GM12878 (cell line): ENCODE measurements around the gene CTNNA2. TPM values are rescaled to one million over a fixed set of nuclear protein-coding genes. Genes with fewer than 3 reads are reported as not detected.

ENCODE experiments used
- ATAC-seq: fragments of 200-7000 bp; cut with Tn5 transposase; 3 replicates; pipeline ENCODE4 v1.9.1; 2020; ENCODE audit warnings: mild to moderate bottlenecking, moderate library complexity
- BruUV-seq: library from RNA; stranded (reverse); fragments of 400-500 nt; replicated peaks from 2 replicates; lab custom pipeline; 2021; lab: Mats Ljungman, UMichigan
- CTCF ChIA-PET: fragments of 300-600 bp; sonication (Branson Sonifier 250); formaldehyde crosslinking; extraction: SDS; loops from one replicate; lab custom pipeline; 2021; ENCODE audit warnings: inconsistent platforms; lab: Yijun Ruan, JAX
- POLR2A ChIA-PET: fragments of 350-600 bp; formaldehyde crosslinking; extraction: SDS; loops from one replicate; lab custom pipeline; 2021; ENCODE audit warnings: inconsistent platforms; lab: Charles Lee
- RAD21 ChIA-PET: fragments of 300-600 bp; sonication (Branson Sonifier 250); formaldehyde crosslinking; loops from one replicate; lab custom pipeline; 2023; ENCODE audit warnings: antibody characterized with exemption; ENCODE audit not compliant: unreplicated experiment; lab: Charles Lee
- SMC1A ChIA-PET: fragments of 300-600 bp; sonication (Branson Sonifier 250); formaldehyde crosslinking; loops from one replicate; lab custom pipeline; 2023; ENCODE audit not compliant: unreplicated experiment, uncharacterized antibody; lab: Charles Lee
- DNase-seq: peaks from one replicate; pipeline ENCODE4 v3.0.0-alpha.2; 2011; ENCODE audit warnings: low read depth, low spot score
- FAIRE-seq: peaks from 3 replicates; lab custom pipeline; 2011; peaks lifted over from hg19 to GRCh38; lab: Jason Lieb, UNC
- H2AFZ ChIP-seq: 2 replicates; pipeline ENCODE4 v1.6.0; 2011; ENCODE audit warnings: low read depth, low read length, control low read depth; ENCODE audit not compliant: control insufficient read depth
- H3K27ac ChIP-seq: 2 replicates; pipeline ENCODE4 v1.5.1; 2011; ENCODE audit warnings: control low read depth; ENCODE audit not compliant: control insufficient read depth, insufficient read depth
- H3K27me3 ChIP-seq, 2 experiments: replicated peaks in 1 of 2; 2 replicates each; pipeline versions ENCODE4 v1.6.0 to v1.6.1; 2011; ENCODE audit warnings: low read length in 1 of 2; ENCODE audit not compliant: control insufficient read depth in 2 of 2, insufficient read depth in 2 of 2
- H3K36me3 ChIP-seq, 2 experiments: 2 replicates each; pipeline ENCODE4 v1.5.1; 2011; ENCODE audit warnings: low read length in 1 of 2; ENCODE audit not compliant: control insufficient read depth in 2 of 2, insufficient read depth in 2 of 2
- H3K4me1 ChIP-seq: 2 replicates; pipeline ENCODE4 v1.6.1; 2011; ENCODE audit warnings: mild to moderate bottlenecking, low read length, moderate library complexity, mixed read lengths; ENCODE audit not compliant: control insufficient read depth, insufficient read depth
- H3K4me2 ChIP-seq: 2 replicates; pipeline ENCODE4 v1.6.0; 2011; ENCODE audit warnings: control low read depth; ENCODE audit not compliant: control insufficient read depth, insufficient read depth
- H3K4me3 ChIP-seq: fragments of 200-600 bp; sonication (generic); 2 replicates; pipeline ENCODE4 v1.5.1; 2016
- H3K79me2 ChIP-seq: 2 replicates; pipeline ENCODE4 v1.6.0; 2011; ENCODE audit warnings: low read length; ENCODE audit not compliant: control insufficient read depth, insufficient read depth
- H3K9ac ChIP-seq: 2 replicates; pipeline ENCODE4 v1.8.0; 2011; ENCODE audit warnings: low read length, control low read depth, mixed read lengths; ENCODE audit not compliant: control insufficient read depth, insufficient read depth
- H3K9me3 ChIP-seq: replicated peaks from 3 replicates; pipeline ENCODE4 v1.5.1; 2011; ENCODE audit warnings: mild to moderate bottlenecking, low read length; ENCODE audit not compliant: control insufficient read depth, insufficient read depth
- H4K20me1 ChIP-seq: 2 replicates; pipeline ENCODE4 v1.6.0; 2011; ENCODE audit not compliant: control insufficient read depth, insufficient read depth
- BRCA1 ChIP-seq: IDR thresholded peaks from 2 replicates; pipeline ENCODE4 v1.6.1; 2011; ENCODE audit warnings: low read depth, low read length, improper control_type of control experiment
- CBX5 ChIP-seq: sonication (generic); IDR thresholded peaks from 2 replicates; pipeline ENCODE4 v1.6.1; 2016; ENCODE audit warnings: low read depth, moderate library complexity, mild to moderate bottlenecking, inconsistent platforms
- CEBPB ChIP-seq, 2 experiments: fragments of 150-350 bp in 1 of 2; IDR thresholded peaks; 2 replicates each; pipeline ENCODE4 v1.6.1; 2012 to 2014; ENCODE audit warnings: low read depth in 2 of 2, low read length in 2 of 2, borderline replicate concordance in 1 of 2, inconsistent platforms in 1 of 2
- CEBPZ ChIP-seq: fragments of 150-350 bp; IDR thresholded peaks from 2 replicates; pipeline ENCODE4 v1.6.1; 2016; ENCODE audit warnings: low read depth, low read length
- KDM1A ChIP-seq: fragments of 200-600 bp; sonication (generic); IDR thresholded peaks from 2 replicates; pipeline ENCODE4 v1.6.1; 2016; ENCODE audit warnings: borderline replicate concordance
- NR2C1 ChIP-seq: fragments of 450-650 bp; IDR thresholded peaks from 2 replicates; pipeline ENCODE4 v1.6.1; 2017; ENCODE audit warnings: antibody characterized with exemption, mild to moderate bottlenecking, moderate library complexity
- PAX8 ChIP-seq: fragments of 450-650 bp; IDR thresholded peaks from 2 replicates; pipeline ENCODE4 v1.6.1; 2017; ENCODE audit warnings: mild to moderate bottlenecking, moderate library complexity
- POLR2A ChIP-seq: IDR thresholded peaks from 2 replicates; pipeline ENCODE4 v1.6.1; 2011; ENCODE audit warnings: low read depth, mild to moderate bottlenecking, low read length
- RUNX3 ChIP-seq: IDR thresholded peaks from 2 replicates; pipeline ENCODE4 v1.6.1; 2012; ENCODE audit warnings: low read length, inconsistent platforms
- SMC3 ChIP-seq: IDR thresholded peaks from 2 replicates; pipeline ENCODE4 v1.6.1; 2011; ENCODE audit warnings: low read length, improper control_type of control experiment, borderline replicate concordance
- TCF3 ChIP-seq: IDR thresholded peaks from 2 replicates; pipeline ENCODE4 v1.6.1; 2012; ENCODE audit warnings: low read depth, mild to moderate bottlenecking, low read length, borderline replicate concordance; ENCODE audit not compliant: insufficient read depth
- ZNF274 ChIP-seq: IDR thresholded peaks from one replicate; pipeline ENCODE4 v1.8.0; 2011; ENCODE audit not compliant: insufficient read length, insufficient read depth
- ZZZ3 ChIP-seq: IDR thresholded peaks from 2 replicates; pipeline ENCODE4 v1.6.1; 2011; ENCODE audit warnings: low read depth; ENCODE audit not compliant: control insufficient read depth, insufficient read length
- whole genome bisulfite sequencing: methylation state at CpG from one replicate; pipeline ENCODE4 v1.1.6; 2016; ENCODE audit warnings: low lambda C conversion rate; ENCODE audit not compliant: insufficient replicate concordance, insufficient coverage; ENCODE audit errors: missing lambda C conversion rate; 5-methylcytosine and 5-hydroxymethylcytosine counted together
- in situ Hi-C: fragments of 300-500 bp; cut with MboI; formaldehyde crosslinking; loops from 9 replicates; pipeline ENCODE4 v1.14.3; 2018; ENCODE audit warnings: mixed read lengths
- intact Hi-C: fragments of 100-400 bp; cut with micrococcal nuclease; formaldehyde crosslinking; loops from one replicate; pipeline ENCODE4 v1.14.2; 2022; ENCODE audit not compliant: unreplicated experiment
- polyA plus RNA-seq, 11 experiments: library from polyadenylated mRNA; depleted of rRNA in 4 of 11; unstranded in 6 of 11; stranded (reverse) in 5 of 11; fragments of >200 nt; fragmentation: Nextera tagmentation in 4 of 11; fragmentation: Illumina TruSeq in 1 of 11; extraction: Ambion mirVana in 4 of 11; extraction: Trizol in 1 of 11; gene quantifications; 1 replicate in 1 of 11; 2 replicates in 10 of 11; pipeline versions ENCODE4 v1.2.1 to v1.2.3, GENCODE V29; 2011 to 2016; ENCODE audit warnings: inconsistent platforms in 2 of 11, missing spikeins in 2 of 11, low read depth in 1 of 11
- total RNA-seq, 4 experiments: library from RNA; depleted of rRNA in 3 of 4; stranded (reverse); fragments of >200 nt in 3 of 4; fragmentation: Illumina TruSeq in 1 of 4; extraction: Trizol in 1 of 4; gene quantifications; 2 replicates each; pipeline versions ENCODE4 v1.2.1 to v1.2.3, GENCODE V29; 2013 to 2021
- TF ChIP-seq, protein P1 (sequence below), 3 experiments: IDR thresholded peaks in 2 of 3; conservative IDR thresholded peaks in 1 of 3; 2 replicates each; pipeline ENCODE4 v1.5.1; 2011; ENCODE audit warnings: low read depth in 3 of 3, low read length in 3 of 3, mild to moderate bottlenecking in 3 of 3, control low read depth in 2 of 3, moderate library complexity in 2 of 3, inconsistent platforms in 1 of 3, mixed read lengths in 1 of 3; ENCODE audit not compliant: control insufficient read depth in 2 of 3, insufficient read depth in 1 of 3; ENCODE audit errors: extremely low read depth in 1 of 3

Gene CTNNA2
- total and polyA plus RNA-seq, 10 of the 15 experiments (the other 5 are each of a cell fraction or from before 2014, with no cell fraction given), result 2.4 to 36.2 (median 6.6) TPM

GRCh38 chr2:80335411-80335810, 822.6 kb downstream of the CTNNA2 start:
- ChIA-PET RAD21 (interaction anchor here (0.6 kb wide), 1 partner anchor 9 kb away, joined by 3 read pairs; no protein-coding TSS in a partner anchor), POLR2A (no interaction called here), CTCF (interaction anchor here (1.0 kb wide), 1 partner anchor 164 kb away, joined by 4 read pairs; no protein-coding TSS in a partner anchor), SMC1A (interaction anchor here (0.7 to 1.4 kb wide), 3 partner anchors 10 to 164 kb away, joined by 3 to 4 read pairs (median 3); no protein-coding TSS in a partner anchor)
- no peak overlapping the region for H3K4me2 ChIP-seq
- in situ Hi-C loops (no loop called here), intact Hi-C loops (no loop called here)
- no peaks in the 10 kb centered on the region for H3K27me3 ChIP-seq
- H3K4me3 ChIP-seq, result no peak overlapping the region
- no peaks in the 10 kb centered on the region for H3K9me3 ChIP-seq
- no peaks in the 10 kb centered on the region for H4K20me1 ChIP-seq
- TF ChIP-seq POLR2A (no peak), ZZZ3 (no peak), RUNX3 (no peak), ZNF274 (no peak), PAX8 (no peak), CBX5 (no peak), TCF3 (no peak), CEBPB (IDR thresholded peaks at IDR 0.05; ENCODE audit: borderline replicate concordance in 1 of 2, low read depth in 2 of 2, low read length in 2 of 2) (no peak), BRCA1 (no peak), NR2C1 (no peak), KDM1A (no peak), CEBPZ (no peak), SMC3 (no peak)
- TF ChIP-seq, protein P1, sequence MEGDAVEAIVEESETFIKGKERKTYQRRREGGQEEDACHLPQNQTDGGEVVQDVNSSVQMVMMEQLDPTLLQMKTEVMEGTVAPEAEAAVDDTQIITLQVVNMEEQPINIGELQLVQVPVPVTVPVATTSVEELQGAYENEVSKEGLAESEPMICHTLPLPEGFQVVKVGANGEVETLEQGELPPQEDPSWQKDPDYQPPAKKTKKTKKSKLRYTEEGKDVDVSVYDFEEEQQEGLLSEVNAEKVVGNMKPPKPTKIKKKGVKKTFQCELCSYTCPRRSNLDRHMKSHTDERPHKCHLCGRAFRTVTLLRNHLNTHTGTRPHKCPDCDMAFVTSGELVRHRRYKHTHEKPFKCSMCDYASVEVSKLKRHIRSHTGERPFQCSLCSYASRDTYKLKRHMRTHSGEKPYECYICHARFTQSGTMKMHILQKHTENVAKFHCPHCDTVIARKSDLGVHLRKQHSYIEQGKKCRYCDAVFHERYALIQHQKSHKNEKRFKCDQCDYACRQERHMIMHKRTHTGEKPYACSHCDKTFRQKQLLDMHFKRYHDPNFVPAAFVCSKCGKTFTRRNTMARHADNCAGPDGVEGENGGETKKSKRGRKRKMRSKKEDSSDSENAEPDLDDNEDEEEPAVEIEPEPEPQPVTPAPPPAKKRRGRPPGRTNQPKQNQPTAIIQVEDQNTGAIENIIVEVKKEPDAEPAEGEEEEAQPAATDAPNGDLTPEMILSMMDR (IDR thresholded peaks at IDR 0.05 in 2 of 3, conservative IDR thresholded peaks at IDR 0.05 in 1 of 3; ENCODE audit: control insufficient read depth in 2 of 3, extremely low read depth in 1 of 3, insufficient read depth in 1 of 3, low read depth in 3 of 3, low read length in 3 of 3), result no peak
- WGBS, result 100% methylated on average over 1 of the region's 1 CpG
- H3K27ac ChIP-seq, result no peak overlapping the region
- H3K9ac ChIP-seq, result no peak overlapping the region
- no peak for DNase-seq
- FAIRE-seq, result no peak
- H3K4me1 ChIP-seq, result no peaks in the 10 kb centered on the region
- no TSS peak for BruUV-seq
- H2AFZ ChIP-seq, result no peak overlapping the region
- ATAC-seq, result no peak
- H3K79me2 ChIP-seq, result no peaks in the 10 kb centered on the region
- no peaks in the 10 kb centered on the region for H3K36me3 ChIP-seq
